Neural progenitor cell (in vitro differentiated cells): ENCODE measurements around the gene USP13.

ENCODE experiments used
- EZH2 ChIP-seq: fragments of 200-600 bp; sonication (generic); IDR thresholded peaks from 2 replicates; pipeline ENCODE4 v1.6.1; 2017; ENCODE audit warnings: antibody characterized with exemption, mild to moderate bottlenecking, moderate library complexity
- EZH2phosphoT487 ChIP-seq: fragments of 200-600 bp; sonication (generic); IDR thresholded peaks from 2 replicates; pipeline ENCODE4 v1.6.1; 2017; ENCODE audit warnings: antibody characterized with exemption
- TF ChIP-seq, protein P1 (sequence below): fragments of 200-600 bp; sonication (generic); IDR thresholded peaks from 2 replicates; pipeline ENCODE4 v1.5.1; 2017; ENCODE audit warnings: antibody characterized with exemption, mild to moderate bottlenecking

GRCh38 chr3:179769411-179770247, 116.8 kb downstream of the USP13 start:
- TF ChIP-seq, protein P1, sequence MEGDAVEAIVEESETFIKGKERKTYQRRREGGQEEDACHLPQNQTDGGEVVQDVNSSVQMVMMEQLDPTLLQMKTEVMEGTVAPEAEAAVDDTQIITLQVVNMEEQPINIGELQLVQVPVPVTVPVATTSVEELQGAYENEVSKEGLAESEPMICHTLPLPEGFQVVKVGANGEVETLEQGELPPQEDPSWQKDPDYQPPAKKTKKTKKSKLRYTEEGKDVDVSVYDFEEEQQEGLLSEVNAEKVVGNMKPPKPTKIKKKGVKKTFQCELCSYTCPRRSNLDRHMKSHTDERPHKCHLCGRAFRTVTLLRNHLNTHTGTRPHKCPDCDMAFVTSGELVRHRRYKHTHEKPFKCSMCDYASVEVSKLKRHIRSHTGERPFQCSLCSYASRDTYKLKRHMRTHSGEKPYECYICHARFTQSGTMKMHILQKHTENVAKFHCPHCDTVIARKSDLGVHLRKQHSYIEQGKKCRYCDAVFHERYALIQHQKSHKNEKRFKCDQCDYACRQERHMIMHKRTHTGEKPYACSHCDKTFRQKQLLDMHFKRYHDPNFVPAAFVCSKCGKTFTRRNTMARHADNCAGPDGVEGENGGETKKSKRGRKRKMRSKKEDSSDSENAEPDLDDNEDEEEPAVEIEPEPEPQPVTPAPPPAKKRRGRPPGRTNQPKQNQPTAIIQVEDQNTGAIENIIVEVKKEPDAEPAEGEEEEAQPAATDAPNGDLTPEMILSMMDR = no peak
- no peak for TF ChIP-seq EZH2
- no peak for TF ChIP-seq EZH2phosphoT487
